Natural killer cell treated with Interleukin-12 subunit alpha and Interleukin-12 subunit beta and Interleukin-15 and Interleukin-18, amount 100 ng/mL, for 72 hours (primary cell): ENCODE results near the gene EPB41L4A. TPM values are rescaled to one million over a fixed set of nuclear protein-coding genes. Genes with fewer than 3 reads are reported as not detected.
"Not testable (repeated sequence)": the region's sequence is repeated elsewhere in the genome, so short reads cannot be mapped to it uniquely, and the experiment has no call there.

Source experiments
- ATAC-seq, 2 donors: fragments of 150-1000 bp; cut with Tn5 transposase in 1 of 2; sonication (Bioruptor Pico), chemical (Tn5 transposase) in 1 of 2; 2 replicates each; pipeline ENCODE4 v1.10.0; 2021
- DNase-seq: peaks from one replicate; pipeline ENCODE4 v3.0.0; 2022; ENCODE audit warnings: low spot score
- H3K27ac Mint-ChIP-seq, 2 donors: 1 replicate in 1 of 2; 2 replicates in 1 of 2; pipeline ENCODE4 v1.8.0; 2022; ENCODE audit warnings: mixed read lengths in 2 of 2, mild to moderate bottlenecking in 1 of 2, moderate library complexity in 1 of 2
- H3K27me3 Mint-ChIP-seq, 2 donors: 1 replicate in 1 of 2; 2 replicates in 1 of 2; pipeline ENCODE4 v1.8.0; 2022; ENCODE audit warnings: mixed read lengths in 2 of 2
- H3K36me3 Mint-ChIP-seq: one replicate; pipeline ENCODE4 v1.8.0; 2022; ENCODE audit warnings: mixed read lengths
- H3K4me1 Mint-ChIP-seq, 2 donors: 1 replicate in 1 of 2; 2 replicates in 1 of 2; pipeline ENCODE4 v1.8.0; 2022; ENCODE audit warnings: low read depth in 2 of 2, mixed read lengths in 2 of 2, mild to moderate bottlenecking in 1 of 2
- H3K4me3 Mint-ChIP-seq: one replicate; pipeline ENCODE4 v1.8.0; 2022; ENCODE audit warnings: mixed read lengths
- H3K9me3 Mint-ChIP-seq: 2 replicates; pipeline ENCODE4 v1.8.0; 2022; ENCODE audit warnings: mixed read lengths
- total RNA-seq, 2 donors: library from RNA; stranded (reverse); gene quantifications; one replicate each; pipeline ENCODE4 v1.2.3, GENCODE V29; 2022

Gene EPB41L4A
- total RNA-seq, 2 donors from 2014 or later: 11.7 to 12.7 TPM

GRCh38 chr5:112417931-112418658, 982 bp downstream of the EPB41L4A start:
- peak overlapping the region; percentile 83 to 86 for H3K27ac Mint-ChIP-seq
- peak overlapping the region; percentile 95 for H3K4me3 Mint-ChIP-seq
- H3K27me3 Mint-ChIP-seq: peaks cover 15 to 16% of the 10 kb centered on the region in 2 donors
- H3K4me1 Mint-ChIP-seq: peaks cover 9 to 17% of the 10 kb centered on the region in 2 donors
- peak; percentile 64 to 69 for ATAC-seq
- no peaks in the 10 kb centered on the region for H3K36me3 Mint-ChIP-seq
- no peaks in the 10 kb centered on the region for H3K9me3 Mint-ChIP-seq
- peak; percentile 84 for DNase-seq

GRCh38 chr5:112415552-112415951, 3.5 kb downstream of the EPB41L4A start:
- Mint-ChIP-seq H3K4me1 (peaks cover 9 to 24% of the 10 kb centered on the region in 2 donors), H3K27me3 (peaks cover 0 to 5% of the 10 kb centered on the region in 2 donors), H3K27ac (no peak overlapping the region), H3K4me3 (no peak overlapping the region), H3K36me3 (no peaks in the 10 kb centered on the region), H3K9me3 (no peaks in the 10 kb centered on the region)
- no peak for ATAC-seq
- no peak for DNase-seq

GRCh38 chr5:112413611-112414010, 5.5 kb downstream of the EPB41L4A start:
- Mint-ChIP-seq H3K4me3 (no peak overlapping the region), H3K27me3 (peaks cover 0 to 7% of the 10 kb centered on the region in 2 donors), H3K36me3 (no peaks in the 10 kb centered on the region), H3K9me3 (no peaks in the 10 kb centered on the region), H3K4me1 (peaks cover 11 to 35% of the 10 kb centered on the region in 2 donors), H3K27ac (no peak overlapping the region)
- ATAC-seq (no peak), DNase-seq (no peak)

- DNase-seq: no peak
- Mint-ChIP-seq H3K27ac (no peak overlapping the region), H3K4me1 (peaks cover 2 to 26% of the 10 kb centered on the region in 2 donors), H3K4me3 (no peak overlapping the region), H3K36me3 (no peaks in the 10 kb centered on the region), H3K9me3 (no peaks in the 10 kb centered on the region), H3K27me3 (peaks cover 0 to 7% of the 10 kb centered on the region in 2 donors)
- ATAC-seq: no peak
Observed at GRCh38 chr5:112412346-112412745, 6.7 kb downstream of the EPB41L4A start.

GRCh38 chr5:112411903-112412302, 7.2 kb downstream of the EPB41L4A start:
- no peaks in the 10 kb centered on the region for H3K36me3 Mint-ChIP-seq
- DNase-seq: no peak
- ATAC-seq: no peak
- H3K27me3 Mint-ChIP-seq: peaks cover 0 to 7% of the 10 kb centered on the region in 2 donors
- peaks cover 6 to 30% of the 10 kb centered on the region in 2 donors for H3K4me1 Mint-ChIP-seq
- H3K9me3 Mint-ChIP-seq: no peaks in the 10 kb centered on the region
- no peak overlapping the region for H3K27ac Mint-ChIP-seq
- no peak overlapping the region for H3K4me3 Mint-ChIP-seq

GRCh38 chr5:112407666-112408065, 11.4 kb downstream of the EPB41L4A start:
- no peak overlapping the region for H3K27ac Mint-ChIP-seq
- DNase-seq (no peak), ATAC-seq (no peak)
- H3K4me1 Mint-ChIP-seq: peaks cover 10 to 28% of the 10 kb centered on the region in 2 donors
- no peaks in the 10 kb centered on the region for H3K9me3 Mint-ChIP-seq
- H3K27me3 Mint-ChIP-seq: peaks cover 0 to 2% of the 10 kb centered on the region in 2 donors
- no peak overlapping the region for H3K4me3 Mint-ChIP-seq
- no peaks in the 10 kb centered on the region for H3K36me3 Mint-ChIP-seq

GRCh38 chr5:112407240-112407639, 11.8 kb downstream of the EPB41L4A start:
- ATAC-seq: no peak
- DNase-seq: no peak
- Mint-ChIP-seq H3K4me1 (peaks cover 14 to 27% of the 10 kb centered on the region in 2 donors), H3K27me3 (peaks cover 0 to 5% of the 10 kb centered on the region in 2 donors), H3K27ac (no peak overlapping the region), H3K36me3 (no peaks in the 10 kb centered on the region), H3K4me3 (no peak overlapping the region), H3K9me3 (no peaks in the 10 kb centered on the region)

- H3K36me3 Mint-ChIP-seq: no peaks in the 10 kb centered on the region
- peaks cover 4% of the 10 kb centered on the region for H3K9me3 Mint-ChIP-seq
- H3K4me1 Mint-ChIP-seq: peaks cover 15% of the 10 kb centered on the region in 2 donors
- ATAC-seq: no peak
- DNase-seq: no peak
- H3K27ac Mint-ChIP-seq: no peak overlapping the region
- peaks cover 0 to 13% of the 10 kb centered on the region in 2 donors for H3K27me3 Mint-ChIP-seq
- H3K4me3 Mint-ChIP-seq: no peak overlapping the region
Observed at GRCh38 chr5:112403069-112403468, 16.0 kb downstream of the EPB41L4A start.

- ATAC-seq: no peak
- Mint-ChIP-seq H3K9me3 (peaks cover 4% of the 10 kb centered on the region), H3K27ac (no peak overlapping the region), H3K4me3 (no peak overlapping the region), H3K36me3 (no peaks in the 10 kb centered on the region), H3K4me1 (peaks cover 10 to 12% of the 10 kb centered on the region in 2 donors), H3K27me3 (peaks cover 0 to 13% of the 10 kb centered on the region in 2 donors)
- DNase-seq: no peak
Observed at GRCh38 chr5:112401924-112402323, 17.2 kb downstream of the EPB41L4A start.

GRCh38 chr5:112397690-112398089, 21.4 kb downstream of the EPB41L4A start:
- no peak overlapping the region for H3K27ac Mint-ChIP-seq
- H3K4me1 Mint-ChIP-seq: peaks cover 11 to 17% of the 10 kb centered on the region in 2 donors
- DNase-seq: no peak
- H3K4me3 Mint-ChIP-seq: no peak overlapping the region
- H3K36me3 Mint-ChIP-seq: peaks cover 5% of the 10 kb centered on the region
- H3K9me3 Mint-ChIP-seq: peaks cover 4% of the 10 kb centered on the region
- peaks cover 0 to 16% of the 10 kb centered on the region in 2 donors for H3K27me3 Mint-ChIP-seq
- no peak for ATAC-seq

GRCh38 chr5:112396430-112396829, 22.6 kb downstream of the EPB41L4A start:
- Mint-ChIP-seq H3K27me3 (peaks cover 0 to 14% of the 10 kb centered on the region in 2 donors), H3K9me3 (peaks cover 4% of the 10 kb centered on the region), H3K4me1 (peaks cover 7 to 16% of the 10 kb centered on the region in 2 donors), H3K27ac (no peak overlapping the region), H3K4me3 (no peak overlapping the region), H3K36me3 (peaks cover 5% of the 10 kb centered on the region)
- DNase-seq (no peak), ATAC-seq (peak in 1 of 2 donors; percentile 20)

GRCh38 chr5:112395299-112395698, 23.8 kb downstream of the EPB41L4A start:
- not testable (repeated sequence) for DNase-seq, H3K4me3 Mint-ChIP-seq, H3K36me3 Mint-ChIP-seq, ATAC-seq, H3K27ac Mint-ChIP-seq, H3K9me3 Mint-ChIP-seq
- Mint-ChIP-seq H3K4me1 (peaks cover 7 to 16% of the 10 kb centered on the region in 2 donors), H3K27me3 (peaks cover 0 to 16% of the 10 kb centered on the region in 2 donors)

GRCh38 chr5:112390327-112390726, 28.8 kb downstream of the EPB41L4A start:
- DNase-seq (no peak), ATAC-seq (no peak)
- no peak overlapping the region for H3K27ac Mint-ChIP-seq
- H3K36me3 Mint-ChIP-seq: peaks cover 5% of the 10 kb centered on the region
- peaks cover 3 to 16% of the 10 kb centered on the region in 2 donors for H3K4me1 Mint-ChIP-seq
- no peaks in the 10 kb centered on the region for H3K9me3 Mint-ChIP-seq
- peaks cover 0 to 10% of the 10 kb centered on the region in 2 donors for H3K27me3 Mint-ChIP-seq
- H3K4me3 Mint-ChIP-seq: no peak overlapping the region

- Mint-ChIP-seq H3K4me3 (no peak overlapping the region), H3K27me3 (peaks cover 0 to 13% of the 10 kb centered on the region in 2 donors), H3K4me1 (peaks cover 8 to 19% of the 10 kb centered on the region in 2 donors), H3K36me3 (peaks cover 5% of the 10 kb centered on the region), H3K9me3 (no peaks in the 10 kb centered on the region), H3K27ac (no peak overlapping the region)
- ATAC-seq (no peak), DNase-seq (no peak)
Observed at GRCh38 chr5:112388739-112389138, 30.3 kb downstream of the EPB41L4A start.
